ENCODE data around the gene RNF149. TPM values are rescaled to one million over a fixed set of nuclear protein-coding genes. Genes with fewer than 3 reads are reported as not detected.
A peak's percentile ranks its signal among the peaks of the same experiment; 100 is the strongest.

Gene RNF149
- total RNA-seq, 1 experiment from 2014 or later: 40.2 TPM

GRCh38 chr2:101253703-101254450, 54.6 kb downstream of the RNF149 start:
- POLR2A ChIA-PET: no interaction called here
- H3K9me3 ChIP-seq (ENCODE audit: control insufficient read depth in 1 of 2, insufficient read depth in 1 of 2, low read depth in 1 of 2, low read length in 2 of 2): no peaks in the 10 kb centered on the region
- H3K4me2 ChIP-seq (ENCODE audit: low read length): peak overlapping the region; percentile 97
- no peaks in the 10 kb centered on the region for H3K27me3 ChIP-seq (ENCODE audit: insufficient read depth, low read length)
- TSS peak; percentile 84 for BruUV-seq (replicated peaks)
- H3K4me3 ChIP-seq (replicated peaks in 1 of 2; ENCODE audit: low read depth in 1 of 2, low read length in 2 of 2): peak overlapping the region; percentile 84 to 91
- H2AFZ ChIP-seq (ENCODE audit: low read depth, low read length, poor library complexity, severe bottlenecking): no peak overlapping the region
- intact Hi-C loops (cut with micrococcal nuclease): loop anchor here (5.0 kb wide), 2 partner anchors 133 to 647 kb away; partner anchors contain the start of gene CREG2
- peak overlapping the region; percentile 87 for H3K9ac ChIP-seq (ENCODE audit: low read length)
- peaks cover 21 to 53% of the 10 kb centered on the region in 2 experiments for H3K4me1 ChIP-seq (ENCODE audit: control insufficient read depth in 1 of 2, insufficient read depth in 2 of 2, low read length in 2 of 2)
- peaks cover 4 to 8% of the 10 kb centered on the region in 2 experiments; a peak in 2 of 4 replicates for H3K36me3 ChIP-seq (ENCODE audit: control insufficient read depth in 1 of 2, insufficient read depth in 2 of 2, low read length in 2 of 2)
- no peak for ATAC-seq
- CTCF ChIA-PET: interaction anchor here (0.6 kb wide), 1 partner anchor 36 kb away, joined by 4 read pairs; no protein-coding TSS in a partner anchor
- TF ChIP-seq SP1 (IDR thresholded peaks at IDR 0.05; ENCODE audit: low read depth) (no peak), POLR2AphosphoS5 (IDR thresholded peaks at IDR 0.05; ENCODE audit: low read depth, low read length) (no peak), EGR1 (IDR thresholded peaks at IDR 0.05; ENCODE audit: low read depth) (no peak), RAD21 (IDR thresholded peaks at IDR 0.05; ENCODE audit: low read depth) (no peak), POLR2A (IDR thresholded peaks at IDR 0.05; ENCODE audit: borderline replicate concordance, extremely low read depth, insufficient read depth, insufficient read length) (no peak), ZBTB33 (IDR thresholded peaks at IDR 0.05; ENCODE audit: extremely low read depth, insufficient replicate concordance, low read length) (no peak)
- no peaks in the 10 kb centered on the region for H3K9me2 ChIP-seq (ENCODE audit: insufficient read depth)
- RAD21 ChIA-PET (ENCODE audit: low non-redundant PET in 1 of 2, low total read pairs in 2 of 2, uncharacterized antibody in 2 of 2, unreplicated experiment in 2 of 2): no interaction called here
- H4K20me1 ChIP-seq (ENCODE audit: insufficient read depth): no peaks in the 10 kb centered on the region
- DNase-seq (ENCODE audit: low read depth, low spot score): no peak
- peaks cover 57% of the 10 kb centered on the region for H3K79me2 ChIP-seq (ENCODE audit: insufficient read depth, low read length)
- peak overlapping the region; percentile 90 for H3K27ac ChIP-seq (ENCODE audit: low read depth, low read length)

Data from HCT116 (cell line).